SKM-1 treated with dmso at 0.1 percent for 144 hours (cell line): ENCODE data around the gene OR1F1.

Source experiments
- DNase-seq: peaks from one replicate; lab custom pipeline; 2025; ENCODE audit not compliant: unreplicated experiment; lab: John Stamatoyannopoulos, UW

Gene OR1F1

DNA sequence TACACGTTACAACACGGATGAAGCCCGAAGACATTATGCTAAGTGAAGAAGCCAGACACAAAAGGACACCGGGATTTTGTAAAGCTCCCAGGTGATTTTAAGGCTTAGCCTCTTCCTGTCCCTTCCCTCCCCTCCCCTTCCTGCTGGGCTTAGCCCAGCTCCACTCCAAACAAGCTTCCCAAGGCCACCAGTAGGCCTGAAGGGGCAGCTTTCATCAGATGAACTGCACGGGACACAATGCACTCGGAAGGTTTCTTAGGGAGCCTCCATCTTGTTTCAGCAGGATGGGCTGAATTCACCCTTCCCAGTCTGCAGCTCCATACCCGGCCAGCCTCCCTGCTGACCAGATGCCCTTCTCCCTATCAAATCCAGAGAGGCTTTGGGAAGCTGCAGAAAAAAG is 58.0 kb downstream of the OR1F1 start:
- DNase-seq, result no peak

DNA sequence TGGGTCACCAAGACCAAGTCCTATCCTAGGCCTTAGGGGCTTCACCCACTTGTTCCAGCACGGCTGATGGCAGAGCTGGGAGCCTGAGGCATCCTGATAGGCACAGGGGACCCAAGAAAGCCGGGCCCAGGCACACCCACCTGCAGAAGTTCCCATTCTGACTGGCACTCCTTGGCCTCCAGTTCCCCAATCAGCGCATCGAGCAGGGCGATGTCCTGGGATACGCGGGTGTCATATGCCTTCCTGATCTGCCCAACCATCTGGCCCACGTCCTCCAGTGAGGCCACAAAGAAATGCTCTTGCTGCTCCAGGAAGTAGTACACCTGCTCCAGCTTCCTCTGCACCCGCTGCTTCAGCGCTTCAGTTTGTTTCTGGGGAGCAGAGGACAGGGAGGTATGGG is 58.9 kb downstream of the OR1F1 start:
- no peak for DNase-seq

DNA sequence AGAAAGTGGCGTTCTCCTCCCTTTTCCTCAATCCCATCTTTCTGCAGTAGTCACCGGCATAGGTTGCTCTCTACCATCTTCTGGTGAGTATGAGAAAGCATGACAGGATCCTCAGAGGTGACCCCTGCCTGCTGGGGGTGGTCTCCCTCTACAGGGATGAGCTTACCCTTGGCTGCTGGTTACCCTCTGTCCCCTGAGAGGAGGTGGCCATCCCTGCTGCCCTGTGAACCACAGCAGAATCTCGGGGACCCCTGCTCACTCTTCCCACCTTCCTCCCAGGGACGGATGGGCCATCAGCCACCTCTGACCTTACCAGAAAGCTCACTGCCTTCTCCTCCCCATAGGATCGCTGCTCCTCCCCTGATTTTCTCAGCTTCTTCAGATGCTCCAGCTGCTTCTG is 60.6 kb downstream of the OR1F1 start:
- DNase-seq, result no peak

DNA sequence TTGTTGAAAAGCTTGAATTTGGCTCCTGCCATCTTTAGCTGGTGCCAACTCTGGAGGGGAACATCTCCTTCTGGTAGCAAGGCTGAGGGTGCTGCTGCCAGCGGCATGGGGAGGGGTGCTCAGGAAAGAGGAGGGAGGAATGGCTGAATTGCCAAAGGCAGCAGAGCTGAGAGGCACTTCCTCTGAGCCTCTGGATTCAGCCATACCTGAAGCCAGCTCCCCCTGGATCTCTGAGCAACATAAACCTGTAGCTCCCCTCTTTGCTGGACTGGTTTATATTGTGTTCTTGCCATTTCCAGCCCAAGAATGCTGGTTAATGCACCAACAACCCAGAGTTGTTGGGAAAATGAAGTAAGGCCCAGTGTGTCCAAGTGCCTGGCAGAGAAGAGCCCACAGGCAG is 61.0 kb downstream of the OR1F1 start:
- no peak for DNase-seq

DNA sequence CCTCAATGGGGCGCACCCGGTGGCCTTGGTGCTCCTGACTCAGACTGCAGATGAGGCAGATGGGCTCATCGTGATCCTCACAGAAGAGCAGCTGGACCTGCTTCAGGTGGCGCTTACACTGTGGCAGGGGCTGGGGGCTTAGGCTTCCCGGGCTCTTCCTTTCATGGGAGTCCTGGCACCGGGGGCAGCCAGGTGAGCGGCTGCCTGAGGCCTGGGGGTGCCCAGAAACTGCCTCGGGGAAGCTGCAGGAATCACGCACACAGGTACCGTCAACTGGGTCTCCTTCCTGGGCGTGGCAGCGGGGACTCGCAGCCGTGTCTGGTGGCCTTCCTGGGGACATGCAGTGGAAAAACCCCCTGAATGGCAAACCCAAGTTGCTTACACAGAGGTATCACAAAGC is 61.4 kb downstream of the OR1F1 start:
- no peak for DNase-seq

DNA sequence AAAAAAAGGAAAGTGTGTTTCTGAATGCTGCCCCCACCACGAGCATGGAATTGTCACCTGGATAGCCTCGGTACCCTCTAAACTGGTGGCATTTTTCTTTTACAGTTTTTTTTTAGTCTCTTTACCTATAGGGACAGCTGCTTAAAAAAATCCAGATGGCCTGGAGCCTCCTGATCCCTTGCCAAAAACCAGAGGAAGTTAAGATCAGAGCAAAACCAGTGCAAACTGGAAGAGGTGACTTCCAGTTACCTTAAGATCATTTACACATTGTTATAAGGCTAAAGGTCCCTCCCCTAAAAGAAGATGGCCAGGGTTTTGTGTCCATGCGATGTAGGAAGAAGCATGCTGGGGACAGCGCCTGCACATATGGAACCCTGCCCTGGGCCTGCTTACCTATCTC is 65.0 kb downstream of the OR1F1 start:
- no peak for DNase-seq

DNA sequence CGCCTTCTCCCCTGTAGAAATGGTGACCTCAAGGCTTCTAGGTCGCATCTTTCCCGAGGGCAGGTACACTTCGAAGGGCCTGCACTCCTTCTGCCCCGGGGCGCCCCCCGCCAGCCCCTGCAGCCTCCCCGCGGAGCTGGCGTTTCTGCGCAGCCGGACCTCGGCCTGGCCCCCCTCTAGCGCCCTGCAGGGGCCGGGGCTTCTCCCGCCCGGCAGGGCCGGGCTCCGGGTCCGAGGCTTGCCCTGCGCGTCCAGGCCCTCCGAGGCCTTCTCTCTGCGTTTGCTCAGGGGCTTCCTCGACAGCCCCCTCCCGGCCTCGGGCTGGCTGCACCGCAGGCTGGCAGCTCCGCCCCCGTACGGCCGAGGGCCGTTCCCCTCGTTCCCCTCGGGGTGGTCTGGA is 66.3 kb downstream of the OR1F1 start:
- no peak for DNase-seq
